HepG2 (cell line): ENCODE data around the gene EFS. TPM values are rescaled to one million over a fixed set of nuclear protein-coding genes. Genes with fewer than 3 reads are reported as not detected.

ENCODE experiments used
- CAMTA2 ChIP-seq: sonication (generic); formaldehyde crosslinking; IDR thresholded peaks from 2 replicates; pipeline ENCODE4 v1.4.0; 2020; ENCODE audit warnings: mild to moderate bottlenecking, missing genetic modification reagents, borderline replicate concordance
- CC2D1A ChIP-seq: sonication (generic); formaldehyde crosslinking; IDR thresholded peaks from 2 replicates; pipeline ENCODE4 v1.8.1; 2023; ENCODE audit warnings: mild to moderate bottlenecking, missing genetic modification reagents
- EED ChIP-seq: sonication (generic); formaldehyde crosslinking; IDR thresholded peaks from 2 replicates; pipeline ENCODE4 v1.5.0; 2020; ENCODE audit warnings: mild to moderate bottlenecking, missing genetic modification reagents
- HOXA9 ChIP-seq: sonication (generic); formaldehyde crosslinking; IDR thresholded peaks from 2 replicates; pipeline ENCODE4 v1.8.1; 2022; ENCODE audit warnings: missing genetic modification reagents, mild to moderate bottlenecking, moderate library complexity, borderline replicate concordance
- MTF2 ChIP-seq: sonication (generic); formaldehyde crosslinking; IDR thresholded peaks from 2 replicates; pipeline ENCODE4 v1.5.0; 2020; ENCODE audit warnings: missing genetic modification reagents, borderline replicate concordance
- ZNF234 ChIP-seq: sonication (generic); formaldehyde crosslinking; conservative IDR thresholded peaks from 2 replicates; pipeline ENCODE4 v1.5.1; 2020; ENCODE audit warnings: mild to moderate bottlenecking, missing genetic modification reagents
- ZNF333 ChIP-seq: sonication (generic); formaldehyde crosslinking; IDR thresholded peaks from 2 replicates; pipeline ENCODE4 v1.4.0; 2020; ENCODE audit warnings: mild to moderate bottlenecking, missing genetic modification reagents, borderline replicate concordance
- ZNF430 ChIP-seq: sonication (generic); formaldehyde crosslinking; IDR thresholded peaks from 2 replicates; pipeline ENCODE4 v1.9.0; 2021; ENCODE audit warnings: mild to moderate bottlenecking, missing genetic modification reagents
- ZNF468 ChIP-seq: sonication (generic); formaldehyde crosslinking; IDR thresholded peaks from 2 replicates; pipeline ENCODE4 v1.8.0; 2022; ENCODE audit warnings: mild to moderate bottlenecking, moderate library complexity, missing genetic modification reagents
- ZNF552 ChIP-seq: sonication (generic); formaldehyde crosslinking; IDR thresholded peaks from 2 replicates; pipeline ENCODE4 v1.9.0; 2022; ENCODE audit warnings: missing genetic modification reagents, mild to moderate bottlenecking, borderline replicate concordance
- ZNF720 ChIP-seq: sonication (generic); formaldehyde crosslinking; IDR thresholded peaks from 2 replicates; pipeline ENCODE4 v1.4.0; 2020; ENCODE audit warnings: missing genetic modification reagents
- polyA plus RNA-seq, 8 experiments: library from polyadenylated mRNA; depleted of rRNA in 3 of 8; stranded (reverse) in 7 of 8; unstranded in 1 of 8; fragments of >200 nt; fragmentation: Illumina TruSeq in 4 of 8; extraction: Trizol in 4 of 8; gene quantifications; 2 replicates each; pipeline versions ENCODE4 v1.2.1 to v1.2.3, GENCODE V29; 2011 to 2016; ENCODE audit warnings: low read depth in 4 of 8, missing spikeins in 1 of 8, mixed read lengths in 1 of 8; ENCODE audit not compliant: insufficient read depth in 1 of 8
- total RNA-seq, 5 experiments: library from RNA; depleted of rRNA; stranded (reverse); fragments of >200 nt; fragmentation: Illumina TruSeq; extraction: Trizol; gene quantifications; 2 replicates each; pipeline ENCODE4 v1.2.3, GENCODE V29; 2016; ENCODE audit warnings: low read depth in 1 of 5
- TF ChIP-seq, protein P1 (sequence below), 2 experiments: fragments of 450-650 bp in 1 of 2; sonication (generic) in 1 of 2; formaldehyde crosslinking in 1 of 2; IDR thresholded peaks; 2 replicates each; pipeline versions ENCODE4 v1.6.1 to v1.8.0; 2016 to 2022; ENCODE audit warnings: antibody characterized with exemption in 1 of 2, mild to moderate bottlenecking in 1 of 2, missing genetic modification reagents in 1 of 2
- TF ChIP-seq, protein P2 (sequence below): IDR thresholded peaks from 2 replicates; pipeline ENCODE4 v1.4.0; 2020; ENCODE audit warnings: mild to moderate bottlenecking, missing genetic modification reagents

The EFS gene
- total and polyA plus RNA-seq, 2 of the 13 experiments (the other 11 are each of a cell fraction or from before 2014, with no cell fraction given), result not detected

DNA sequence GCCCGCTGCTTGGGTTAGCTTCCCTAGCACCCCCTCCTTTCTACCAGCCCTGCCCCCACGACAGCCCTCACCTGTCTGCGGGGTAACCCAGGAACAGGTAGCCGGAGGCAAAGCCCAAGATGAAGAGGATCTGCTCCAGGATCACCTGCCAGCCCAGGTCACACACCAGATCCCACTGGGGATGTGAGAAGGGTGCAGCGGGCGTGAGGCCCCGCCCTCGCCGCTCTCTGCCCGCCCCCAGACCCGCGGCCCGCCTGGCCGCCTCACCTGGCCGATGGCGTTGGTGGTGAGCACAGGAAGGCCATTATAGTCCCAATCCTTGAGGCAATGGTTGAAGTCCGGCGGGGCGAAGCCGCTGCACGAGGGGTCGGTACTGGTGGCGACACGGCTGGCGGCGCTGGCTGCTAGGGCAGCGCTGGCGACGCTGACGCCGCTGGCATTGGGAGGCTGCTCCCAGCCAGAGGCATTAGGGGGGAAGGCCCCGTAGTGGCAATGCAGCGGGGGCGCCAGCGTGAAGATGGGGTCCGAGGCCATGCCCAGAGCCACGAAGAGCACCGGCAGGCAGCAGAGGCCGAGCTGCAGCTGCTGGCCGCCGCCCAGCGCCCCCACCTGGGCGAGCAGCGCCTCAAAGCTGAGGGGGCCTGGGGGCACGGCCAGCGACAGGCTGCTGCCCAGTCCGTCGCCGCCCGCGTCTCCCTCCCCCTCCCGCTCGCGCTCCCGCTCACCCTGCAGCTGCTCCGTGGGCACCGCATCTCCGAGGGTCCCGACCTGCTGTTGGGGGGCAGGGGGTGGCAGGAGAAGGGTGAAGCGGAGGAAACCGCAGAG, 13.1 kb downstream of the EFS start (continued):
- TF ChIP-seq ZNF234 (CRISPR knock-in tag) (no peak), CAMTA2 (CRISPR knock-in tag) (no peak), EED (no peak), ZNF552 (CRISPR knock-in tag) (peak; percentile 51; the same call in 1 of the 2 replicates), ZNF430 (CRISPR knock-in tag) (0 out of 2 replicates have a peak, but pooled peaks have one; percentile 21), MTF2 (CRISPR knock-in tag) (peak; percentile 9; the same call in 1 of the 2 replicates), ZNF468 (CRISPR knock-in tag) (no peak), ZNF333 (CRISPR knock-in tag) (no peak), HOXA9 (CRISPR knock-in tag) (no peak), ZNF720 (CRISPR knock-in tag) (no peak), CC2D1A (CRISPR knock-in tag) (no peak)
- TF ChIP-seq, protein P1, sequence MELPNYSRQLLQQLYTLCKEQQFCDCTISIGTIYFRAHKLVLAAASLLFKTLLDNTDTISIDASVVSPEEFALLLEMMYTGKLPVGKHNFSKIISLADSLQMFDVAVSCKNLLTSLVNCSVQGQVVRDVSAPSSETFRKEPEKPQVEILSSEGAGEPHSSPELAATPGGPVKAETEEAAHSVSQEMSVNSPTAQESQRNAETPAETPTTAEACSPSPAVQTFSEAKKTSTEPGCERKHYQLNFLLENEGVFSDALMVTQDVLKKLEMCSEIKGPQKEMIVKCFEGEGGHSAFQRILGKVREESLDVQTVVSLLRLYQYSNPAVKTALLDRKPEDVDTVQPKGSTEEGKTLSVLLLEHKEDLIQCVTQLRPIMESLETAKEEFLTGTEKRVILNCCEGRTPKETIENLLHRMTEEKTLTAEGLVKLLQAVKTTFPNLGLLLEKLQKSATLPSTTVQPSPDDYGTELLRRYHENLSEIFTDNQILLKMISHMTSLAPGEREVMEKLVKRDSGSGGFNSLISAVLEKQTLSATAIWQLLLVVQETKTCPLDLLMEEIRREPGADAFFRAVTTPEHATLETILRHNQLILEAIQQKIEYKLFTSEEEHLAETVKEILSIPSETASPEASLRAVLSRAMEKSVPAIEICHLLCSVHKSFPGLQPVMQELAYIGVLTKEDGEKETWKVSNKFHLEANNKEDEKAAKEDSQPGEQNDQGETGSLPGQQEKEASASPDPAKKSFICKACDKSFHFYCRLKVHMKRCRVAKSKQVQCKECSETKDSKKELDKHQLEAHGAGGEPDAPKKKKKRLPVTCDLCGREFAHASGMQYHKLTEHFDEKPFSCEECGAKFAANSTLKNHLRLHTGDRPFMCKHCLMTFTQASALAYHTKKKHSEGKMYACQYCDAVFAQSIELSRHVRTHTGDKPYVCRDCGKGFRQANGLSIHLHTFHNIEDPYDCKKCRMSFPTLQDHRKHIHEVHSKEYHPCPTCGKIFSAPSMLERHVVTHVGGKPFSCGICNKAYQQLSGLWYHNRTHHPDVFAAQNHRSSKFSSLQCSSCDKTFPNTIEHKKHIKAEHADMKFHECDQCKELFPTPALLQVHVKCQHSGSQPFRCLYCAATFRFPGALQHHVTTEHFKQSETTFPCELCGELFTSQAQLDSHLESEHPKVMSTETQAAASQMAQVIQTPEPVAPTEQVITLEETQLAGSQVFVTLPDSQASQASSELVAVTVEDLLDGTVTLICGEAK (IDR thresholded peaks at IDR 0.05), result no peak
- TF ChIP-seq, protein P1 (CRISPR knock-in tag; IDR thresholded peaks at IDR 0.05), result peak; percentile 40; the same call in 1 of the 2 replicates
- TF ChIP-seq, protein P2, sequence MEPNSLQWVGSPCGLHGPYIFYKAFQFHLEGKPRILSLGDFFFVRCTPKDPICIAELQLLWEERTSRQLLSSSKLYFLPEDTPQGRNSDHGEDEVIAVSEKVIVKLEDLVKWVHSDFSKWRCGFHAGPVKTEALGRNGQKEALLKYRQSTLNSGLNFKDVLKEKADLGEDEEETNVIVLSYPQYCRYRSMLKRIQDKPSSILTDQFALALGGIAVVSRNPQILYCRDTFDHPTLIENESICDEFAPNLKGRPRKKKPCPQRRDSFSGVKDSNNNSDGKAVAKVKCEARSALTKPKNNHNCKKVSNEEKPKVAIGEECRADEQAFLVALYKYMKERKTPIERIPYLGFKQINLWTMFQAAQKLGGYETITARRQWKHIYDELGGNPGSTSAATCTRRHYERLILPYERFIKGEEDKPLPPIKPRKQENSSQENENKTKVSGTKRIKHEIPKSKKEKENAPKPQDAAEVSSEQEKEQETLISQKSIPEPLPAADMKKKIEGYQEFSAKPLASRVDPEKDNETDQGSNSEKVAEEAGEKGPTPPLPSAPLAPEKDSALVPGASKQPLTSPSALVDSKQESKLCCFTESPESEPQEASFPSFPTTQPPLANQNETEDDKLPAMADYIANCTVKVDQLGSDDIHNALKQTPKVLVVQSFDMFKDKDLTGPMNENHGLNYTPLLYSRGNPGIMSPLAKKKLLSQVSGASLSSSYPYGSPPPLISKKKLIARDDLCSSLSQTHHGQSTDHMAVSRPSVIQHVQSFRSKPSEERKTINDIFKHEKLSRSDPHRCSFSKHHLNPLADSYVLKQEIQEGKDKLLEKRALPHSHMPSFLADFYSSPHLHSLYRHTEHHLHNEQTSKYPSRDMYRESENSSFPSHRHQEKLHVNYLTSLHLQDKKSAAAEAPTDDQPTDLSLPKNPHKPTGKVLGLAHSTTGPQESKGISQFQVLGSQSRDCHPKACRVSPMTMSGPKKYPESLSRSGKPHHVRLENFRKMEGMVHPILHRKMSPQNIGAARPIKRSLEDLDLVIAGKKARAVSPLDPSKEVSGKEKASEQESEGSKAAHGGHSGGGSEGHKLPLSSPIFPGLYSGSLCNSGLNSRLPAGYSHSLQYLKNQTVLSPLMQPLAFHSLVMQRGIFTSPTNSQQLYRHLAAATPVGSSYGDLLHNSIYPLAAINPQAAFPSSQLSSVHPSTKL (CRISPR knock-in tag), result no peak
